Measurements from ENCODE around the gene SAMM50.

SAMM50 gene

GRCh38 chr22:44030702-44031082, 75.5 kb downstream of the SAMM50 start:
- ChIA-PET CTCF (interaction anchor here (1.1 to 3.6 kb wide), 5 partner anchors 9 to 38 kb away, joined by 4 to 12 read pairs (median 4); no protein-coding TSS in a partner anchor), POLR2A (no interaction called here)
- Histone ChIP-seq H3K9me3 (ENCODE audit: control extremely low read depth in 1 of 5, control insufficient read depth in 4 of 5, insufficient read depth in 2 of 5, low read depth in 1 of 5, low read length in 4 of 5) (no peaks in the 10 kb centered on the region), H3K27ac (ENCODE audit: insufficient read depth in 1 of 2, low read depth in 1 of 2, low read length in 2 of 2, poor library complexity in 1 of 2, severe bottlenecking in 2 of 2) (peak overlapping the region; percentile 56 to 77), H3K36me3 (ENCODE audit: control insufficient read depth in 4 of 4, insufficient read depth in 4 of 4, low read length in 3 of 4) (no peaks in the 10 kb centered on the region), H3K4me1 (ENCODE audit: control extremely low read depth in 1 of 4, control insufficient read depth in 4 of 4, insufficient read depth in 4 of 4, low read length in 3 of 4) (peaks cover 4 to 58% (median 41%) of the 10 kb centered on the region in 4 experiments), H3K27me3 (replicated peaks in 2 of 5; ENCODE audit: control insufficient read depth in 4 of 5, insufficient read depth in 5 of 5, low read length in 4 of 5) (no peaks in the 10 kb centered on the region), H3K4me3 (ENCODE audit: control insufficient read depth in 1 of 7, extremely low read depth in 1 of 7, insufficient read depth in 4 of 7, low read depth in 2 of 7, low read length in 6 of 7) (peak overlapping the region in 4 of 7 experiments; percentile 1 to 65 (median 47))
- 58% methylated on average over 7 of the region's 8 CpGs for WGBS (ENCODE audit: insufficient coverage)
- DNase-seq = no peak

GRCh38 chr22:44031158-44031952, 76.1 kb downstream of the SAMM50 start:
- peak overlapping the region; percentile 56 to 77 for H3K27ac ChIP-seq (ENCODE audit: insufficient read depth in 1 of 2, low read depth in 1 of 2, low read length in 2 of 2, poor library complexity in 1 of 2, severe bottlenecking in 2 of 2)
- CTCF ChIA-PET = interaction anchor here (1.2 to 3.6 kb wide), 4 partner anchors 10 to 38 kb away, joined by 4 to 12 read pairs (median 5); no protein-coding TSS in a partner anchor
- 50% methylated on average over 7 of the region's 21 CpGs for WGBS (ENCODE audit: insufficient coverage)

GRCh38 chr22:44032126-44032730, 77.0 kb downstream of the SAMM50 start:
- DNase-seq = no peak
- H3K27ac ChIP-seq (ENCODE audit: insufficient read depth in 1 of 2, low read depth in 1 of 2, low read length in 2 of 2, poor library complexity in 1 of 2, severe bottlenecking in 2 of 2) = no peak overlapping the region
- POLR2A ChIA-PET = interaction anchor here (1.0 kb wide), 1 partner anchor 36 kb away, joined by 3 read pairs; no protein-coding TSS in a partner anchor
- no peak overlapping the region for H3K4me3 ChIP-seq (ENCODE audit: control insufficient read depth in 1 of 7, extremely low read depth in 1 of 7, insufficient read depth in 4 of 7, low read depth in 2 of 7, low read length in 6 of 7)
- H3K36me3 ChIP-seq (ENCODE audit: control insufficient read depth in 4 of 4, insufficient read depth in 4 of 4, low read length in 3 of 4) = no peaks in the 10 kb centered on the region
- H3K9me3 ChIP-seq (ENCODE audit: control extremely low read depth in 1 of 5, control insufficient read depth in 4 of 5, insufficient read depth in 2 of 5, low read depth in 1 of 5, low read length in 4 of 5) = no peaks in the 10 kb centered on the region
- no peaks in the 10 kb centered on the region for H3K27me3 ChIP-seq (replicated peaks in 2 of 5; ENCODE audit: control insufficient read depth in 4 of 5, insufficient read depth in 5 of 5, low read length in 4 of 5)
- WGBS (ENCODE audit: insufficient coverage) = 89% methylated on average over 11 of the region's 14 CpGs
- CTCF ChIA-PET = interaction anchor here (1.0 to 3.6 kb wide), 6 partner anchors 14 to 39 kb away, joined by 3 to 12 read pairs (median 4); no protein-coding TSS in a partner anchor
- H3K4me1 ChIP-seq (ENCODE audit: control extremely low read depth in 1 of 4, control insufficient read depth in 4 of 4, insufficient read depth in 4 of 4, low read length in 3 of 4) = peaks cover 4 to 43% (median 26%) of the 10 kb centered on the region in 4 experiments

More at GRCh38 chr22:44031158-44031952, 76.1 kb downstream of the SAMM50 start:
- Histone ChIP-seq H3K9me3 (ENCODE audit: control extremely low read depth in 1 of 5, control insufficient read depth in 4 of 5, insufficient read depth in 2 of 5, low read depth in 1 of 5, low read length in 4 of 5) (no peaks in the 10 kb centered on the region), H3K4me3 (ENCODE audit: control insufficient read depth in 1 of 7, extremely low read depth in 1 of 7, insufficient read depth in 4 of 7, low read depth in 2 of 7, low read length in 6 of 7) (peak overlapping the region in 5 of 7 experiments; percentile 1 to 65 (median 44)), H3K36me3 (ENCODE audit: control insufficient read depth in 4 of 4, insufficient read depth in 4 of 4, low read length in 3 of 4) (no peaks in the 10 kb centered on the region), H3K4me1 (ENCODE audit: control extremely low read depth in 1 of 4, control insufficient read depth in 4 of 4, insufficient read depth in 4 of 4, low read length in 3 of 4) (peaks cover 4 to 51% (median 34%) of the 10 kb centered on the region in 4 experiments), H3K27me3 (replicated peaks in 2 of 5; ENCODE audit: control insufficient read depth in 4 of 5, insufficient read depth in 5 of 5, low read length in 4 of 5) (no peaks in the 10 kb centered on the region)
- peak in 2 of 3 donors; percentile 29 to 36 for DNase-seq
- POLR2A ChIA-PET = interaction anchor here (0.6 to 1.0 kb wide), 2 partner anchors 19 to 37 kb away, joined by 3 read pairs; no protein-coding TSS in a partner anchor

GRCh38 chr22:44033287-44033686, 78.0 kb downstream of the SAMM50 start:
- Histone ChIP-seq H3K4me1 (ENCODE audit: control extremely low read depth in 1 of 4, control insufficient read depth in 4 of 4, insufficient read depth in 4 of 4, low read length in 3 of 4) (peaks cover 4 to 33% (median 22%) of the 10 kb centered on the region in 4 experiments), H3K9me3 (ENCODE audit: control extremely low read depth in 1 of 5, control insufficient read depth in 4 of 5, insufficient read depth in 2 of 5, low read depth in 1 of 5, low read length in 4 of 5) (no peaks in the 10 kb centered on the region), H3K27ac (ENCODE audit: insufficient read depth in 1 of 2, low read depth in 1 of 2, low read length in 2 of 2, poor library complexity in 1 of 2, severe bottlenecking in 2 of 2) (no peak overlapping the region), H3K27me3 (replicated peaks in 2 of 5; ENCODE audit: control insufficient read depth in 4 of 5, insufficient read depth in 5 of 5, low read length in 4 of 5) (no peaks in the 10 kb centered on the region), H3K36me3 (ENCODE audit: control insufficient read depth in 4 of 4, insufficient read depth in 4 of 4, low read length in 3 of 4) (peaks cover 0 to 6% (median 0%) of the 10 kb centered on the region in 4 experiments), H3K4me3 (ENCODE audit: control insufficient read depth in 1 of 7, extremely low read depth in 1 of 7, insufficient read depth in 4 of 7, low read depth in 2 of 7, low read length in 6 of 7) (no peak overlapping the region)
- CTCF ChIA-PET = interaction anchor here (1.0 to 3.6 kb wide), 7 partner anchors 13 to 48 kb away, joined by 3 to 12 read pairs (median 5); no protein-coding TSS in a partner anchor
- DNase-seq = no peak
- POLR2A ChIA-PET = no interaction called here
- WGBS (ENCODE audit: insufficient coverage) = 100% methylated on average over 5 of the region's 7 CpGs

- POLR2A ChIA-PET = no interaction called here
- DNase-seq = no peak
- WGBS (ENCODE audit: insufficient coverage) = 100% methylated on average over 4 of the region's 8 CpGs
- Histone ChIP-seq H3K4me1 (ENCODE audit: control extremely low read depth in 1 of 4, control insufficient read depth in 4 of 4, insufficient read depth in 4 of 4, low read length in 3 of 4) (peaks cover 4 to 30% (median 22%) of the 10 kb centered on the region in 4 experiments), H3K9me3 (ENCODE audit: control extremely low read depth in 1 of 5, control insufficient read depth in 4 of 5, insufficient read depth in 2 of 5, low read depth in 1 of 5, low read length in 4 of 5) (no peaks in the 10 kb centered on the region), H3K27me3 (replicated peaks in 2 of 5; ENCODE audit: control insufficient read depth in 4 of 5, insufficient read depth in 5 of 5, low read length in 4 of 5) (no peaks in the 10 kb centered on the region), H3K27ac (ENCODE audit: insufficient read depth in 1 of 2, low read depth in 1 of 2, low read length in 2 of 2, poor library complexity in 1 of 2, severe bottlenecking in 2 of 2) (no peak overlapping the region), H3K36me3 (ENCODE audit: control insufficient read depth in 4 of 4, insufficient read depth in 4 of 4, low read length in 3 of 4) (peaks cover 0 to 6% (median 0%) of the 10 kb centered on the region in 4 experiments), H3K4me3 (ENCODE audit: control insufficient read depth in 1 of 7, extremely low read depth in 1 of 7, insufficient read depth in 4 of 7, low read depth in 2 of 7, low read length in 6 of 7) (no peak overlapping the region)
- CTCF ChIA-PET = interaction anchor here (1.0 to 3.6 kb wide), 5 partner anchors 14 to 48 kb away, joined by 3 to 12 read pairs (median 5); no protein-coding TSS in a partner anchor
Observed at GRCh38 chr22:44033694-44034093, 78.5 kb downstream of the SAMM50 start.

- 96% methylated on average over 7 of the region's 9 CpGs for WGBS (ENCODE audit: insufficient coverage)
- Histone ChIP-seq H3K36me3 (ENCODE audit: control insufficient read depth in 4 of 4, insufficient read depth in 4 of 4, low read length in 3 of 4) (peaks cover 0 to 6% (median 0%) of the 10 kb centered on the region in 4 experiments), H3K4me3 (ENCODE audit: control insufficient read depth in 1 of 7, extremely low read depth in 1 of 7, insufficient read depth in 4 of 7, low read depth in 2 of 7, low read length in 6 of 7) (no peak overlapping the region), H3K27me3 (replicated peaks in 2 of 5; ENCODE audit: control insufficient read depth in 4 of 5, insufficient read depth in 5 of 5, low read length in 4 of 5) (no peaks in the 10 kb centered on the region), H3K27ac (ENCODE audit: insufficient read depth in 1 of 2, low read depth in 1 of 2, low read length in 2 of 2, poor library complexity in 1 of 2, severe bottlenecking in 2 of 2) (no peak overlapping the region), H3K4me1 (ENCODE audit: control extremely low read depth in 1 of 4, control insufficient read depth in 4 of 4, insufficient read depth in 4 of 4, low read length in 3 of 4) (peaks cover 0 to 2% (median 0%) of the 10 kb centered on the region in 4 experiments), H3K9me3 (ENCODE audit: control extremely low read depth in 1 of 5, control insufficient read depth in 4 of 5, insufficient read depth in 2 of 5, low read depth in 1 of 5, low read length in 4 of 5) (no peaks in the 10 kb centered on the region)
- ChIA-PET CTCF (interaction anchor here (1.4 to 2.0 kb wide), 4 partner anchors 11 to 48 kb away, joined by 3 to 9 read pairs (median 5); no protein-coding TSS in a partner anchor), POLR2A (no interaction called here)
- DNase-seq = no peak
Observed at GRCh38 chr22:44037519-44038375, 82.5 kb downstream of the SAMM50 start.

Data from common myeloid progenitor, CD34-positive (primary cell).